NOMO-1 (cell line): ENCODE data around the gene FOXE3.

Experiments
- DNase-seq, 2 experiments: peaks; one replicate each; lab custom pipeline; 2025; ENCODE audit not compliant: unreplicated experiment in 2 of 2; lab: John Stamatoyannopoulos, UW

The FOXE3 gene

DNA sequence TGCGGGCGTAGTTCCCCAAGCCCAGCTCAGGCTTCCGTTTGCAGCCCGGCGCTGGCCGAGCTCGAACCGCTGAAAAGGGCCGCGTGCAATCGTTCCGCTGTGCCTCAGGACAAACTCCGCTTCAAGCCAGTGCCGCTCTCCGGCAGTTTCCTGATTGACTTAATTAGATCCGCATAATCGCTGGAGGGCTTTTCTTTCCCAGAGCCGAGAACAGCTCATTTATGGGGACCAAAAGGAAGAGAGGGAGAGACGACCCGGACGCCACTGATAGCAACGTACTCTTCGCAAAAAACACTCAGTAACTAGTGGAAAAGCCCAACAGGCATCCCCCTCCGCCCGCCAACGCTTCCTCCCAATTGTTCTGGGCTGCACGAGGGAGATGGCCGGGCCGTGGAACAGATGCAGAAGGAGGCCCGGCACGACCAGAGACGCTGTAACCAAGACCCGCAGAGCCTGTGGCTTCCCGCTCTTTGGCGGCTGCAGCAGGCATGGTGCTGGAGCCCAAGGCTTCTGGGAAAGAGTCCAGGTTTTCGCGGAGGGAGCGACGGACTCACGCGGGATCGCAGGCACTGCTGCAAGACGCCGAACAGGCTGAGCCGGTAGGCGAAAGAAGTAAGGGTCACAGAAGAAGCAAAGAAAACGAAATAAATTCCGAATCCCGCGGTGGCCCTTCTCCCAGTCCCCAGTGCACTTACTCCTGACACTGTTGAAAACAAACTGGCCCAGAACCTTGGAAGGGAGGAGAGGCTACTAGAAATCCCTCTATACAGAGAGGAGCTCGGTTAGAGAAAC lies 18.2 kb downstream of the FOXE3 start:
- no peak for DNase-seq

DNA sequence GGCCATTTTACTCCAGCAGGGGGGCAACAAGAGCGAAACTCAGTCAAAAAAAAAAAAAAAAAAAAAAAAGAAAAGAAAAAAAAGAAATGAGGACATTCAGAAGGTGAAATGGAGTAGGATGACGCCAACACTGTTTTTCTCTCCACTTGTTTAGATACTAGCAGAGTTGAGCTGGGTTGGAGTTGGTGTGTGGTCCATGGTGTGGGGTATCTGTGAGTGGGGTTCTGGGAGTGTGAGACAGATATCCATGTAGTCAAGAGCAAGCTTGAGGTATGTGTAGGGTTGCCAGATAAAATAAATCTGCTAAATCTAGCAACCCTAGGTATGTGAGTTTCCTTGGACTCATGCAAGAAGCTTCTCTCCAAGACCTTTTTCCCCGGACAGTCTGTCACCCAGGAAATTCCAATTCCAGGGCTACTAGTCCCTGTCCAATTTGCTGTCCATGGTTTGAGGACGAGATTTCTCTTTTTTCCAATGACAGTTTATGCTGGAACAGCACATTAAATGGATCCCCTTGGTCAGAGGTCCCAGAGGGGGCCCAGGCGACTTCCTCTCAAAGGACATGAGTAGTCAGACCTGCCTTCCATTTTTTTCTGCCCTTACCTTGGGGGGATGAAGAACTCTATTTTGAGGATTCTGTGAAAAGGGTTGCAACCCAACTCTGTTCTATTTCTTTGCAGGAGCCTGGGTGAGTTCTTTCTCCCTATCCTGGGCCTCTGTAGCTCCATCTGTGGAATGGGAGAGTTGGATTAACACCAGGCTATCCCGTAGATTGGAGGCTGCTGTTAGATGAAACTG lies 19.6 kb downstream of the FOXE3 start:
- DNase-seq: no peak

DNA sequence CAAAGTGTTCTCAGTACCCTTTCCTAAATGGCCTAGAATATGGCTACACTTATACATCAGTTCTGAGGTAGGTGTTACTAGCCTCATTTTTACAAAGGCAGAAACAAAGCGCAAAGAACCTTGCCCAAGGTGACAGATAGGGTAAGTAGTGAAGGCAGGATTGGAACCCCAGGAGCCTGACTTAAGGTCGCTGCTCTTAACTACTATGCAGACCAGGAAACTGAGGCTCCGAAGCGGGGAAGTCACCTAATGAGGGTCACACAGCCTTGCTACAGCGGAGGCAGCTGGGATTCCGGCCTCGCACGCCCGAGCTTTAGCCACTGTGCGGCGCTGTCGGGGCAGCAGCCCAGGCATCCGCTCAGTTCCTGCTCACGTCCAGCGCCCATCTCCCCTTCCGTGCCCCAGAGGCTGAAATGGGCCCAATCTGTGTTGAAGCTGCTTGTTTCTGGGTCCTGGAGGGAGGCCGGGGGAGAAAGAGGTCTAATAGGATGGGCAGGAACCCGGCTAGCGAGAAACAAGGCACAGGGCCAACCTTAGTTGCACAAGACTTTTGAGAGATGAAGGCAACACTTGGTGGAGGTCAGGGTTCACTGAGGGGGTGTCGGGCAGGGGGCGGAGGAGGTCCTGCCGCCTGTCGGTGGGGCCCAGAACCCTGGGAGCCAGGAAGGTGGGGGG lies 20.4 kb downstream of the FOXE3 start:
- DNase-seq: peak; percentile 79 to 80

DNA sequence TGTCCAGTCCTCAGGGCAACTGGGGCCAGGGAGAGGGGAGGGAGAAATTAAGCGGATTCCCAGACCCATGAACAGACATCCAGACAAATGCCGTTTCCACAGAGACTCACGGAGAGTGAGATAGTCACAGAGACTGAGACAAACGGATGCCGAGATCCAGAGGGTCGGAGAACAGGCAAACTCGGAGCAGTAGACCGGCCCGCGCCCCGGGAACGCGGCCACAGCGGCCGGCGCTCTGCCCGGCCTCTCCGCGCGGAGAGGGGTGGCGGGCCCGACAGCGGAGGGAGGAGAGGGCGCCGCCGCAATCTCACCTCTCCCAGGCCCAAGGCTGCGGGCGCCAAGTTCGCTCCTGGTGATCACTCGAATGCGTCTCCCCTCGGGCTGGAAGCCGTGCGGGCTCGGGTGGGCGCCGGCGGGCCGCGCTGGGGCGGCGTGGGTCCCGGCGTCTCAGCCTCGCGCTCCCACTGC lies 20.9 kb downstream of the FOXE3 start:
- DNase-seq: peak in 1 of 2 experiments; percentile 20

DNA sequence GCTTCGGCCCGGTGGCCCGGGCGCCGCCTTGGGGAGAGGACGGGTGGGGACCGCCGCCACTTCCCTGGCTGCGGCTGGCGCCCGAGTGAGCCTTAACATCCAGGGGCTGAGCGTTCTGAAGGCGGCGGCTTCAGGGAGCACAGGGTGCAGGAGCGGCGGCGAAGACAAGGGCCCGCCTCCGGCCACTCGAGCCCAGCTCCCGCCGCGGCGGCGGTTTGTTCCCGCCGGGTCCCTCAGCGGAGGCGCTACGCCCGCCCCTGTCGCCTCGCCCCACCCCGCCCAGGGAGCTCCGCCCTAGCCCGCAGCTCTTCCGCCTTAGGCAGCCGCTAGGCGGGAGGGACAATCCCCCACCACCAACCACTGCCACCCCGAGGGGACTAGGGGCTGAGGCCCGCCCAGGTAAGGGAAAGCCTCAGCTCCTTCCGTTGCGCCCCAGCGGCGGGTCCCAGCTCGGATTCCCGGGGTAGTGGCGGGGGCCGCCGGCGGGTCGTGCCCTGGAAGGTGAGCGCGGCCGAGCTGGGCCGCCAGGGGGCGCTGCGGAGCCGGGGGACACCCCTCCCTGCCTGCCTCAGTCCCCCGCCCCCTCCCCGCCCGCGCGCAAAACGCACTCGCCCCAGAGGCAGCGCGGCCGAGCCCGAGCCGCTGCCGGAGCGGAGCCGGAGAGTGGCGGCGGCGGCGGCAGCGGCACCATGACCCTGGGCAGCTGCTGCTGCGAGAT lies 21.5 kb downstream of the FOXE3 start, which contains the start of gene FOXD2:
TSS of gene FOXD2 (plus strand) at position 598 of the 718 bp plus-strand sequence. CDS start at position 690, 92 bp downstream.
- DNase-seq: peak; percentile 73 to 91

DNA sequence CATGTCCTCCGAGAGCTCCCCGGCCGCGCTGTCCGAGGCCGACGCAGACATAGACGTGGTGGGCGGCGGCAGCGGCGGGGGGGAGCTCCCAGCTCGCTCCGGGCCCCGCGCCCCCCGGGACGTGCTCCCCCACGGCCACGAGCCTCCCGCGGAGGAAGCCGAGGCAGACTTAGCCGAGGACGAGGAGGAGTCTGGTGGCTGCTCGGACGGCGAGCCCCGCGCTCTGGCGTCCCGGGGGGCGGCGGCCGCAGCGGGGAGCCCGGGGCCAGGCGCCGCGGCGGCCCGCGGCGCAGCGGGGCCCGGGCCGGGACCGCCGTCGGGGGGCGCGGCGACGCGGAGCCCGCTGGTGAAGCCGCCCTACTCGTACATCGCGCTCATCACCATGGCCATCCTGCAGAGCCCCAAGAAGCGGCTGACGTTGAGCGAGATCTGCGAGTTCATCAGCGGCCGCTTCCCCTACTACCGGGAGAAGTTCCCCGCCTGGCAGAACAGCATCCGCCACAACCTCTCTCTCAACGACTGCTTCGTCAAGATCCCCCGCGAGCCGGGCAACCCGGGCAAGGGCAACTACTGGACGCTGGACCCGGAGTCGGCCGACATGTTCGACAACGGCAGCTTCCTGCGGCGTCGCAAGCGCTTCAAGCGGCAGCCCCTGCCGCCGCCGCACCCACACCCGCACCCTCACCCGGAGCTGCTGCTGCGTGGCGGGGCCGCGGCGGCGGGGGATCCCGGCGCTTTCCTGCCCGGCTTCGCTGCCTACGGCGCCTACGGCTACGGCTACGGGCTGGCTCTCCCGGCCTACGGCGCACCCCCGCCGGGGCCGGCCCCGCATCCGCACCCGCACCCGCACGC lies 22.3 kb downstream of the FOXE3 start:
- no peak for DNase-seq

DNA sequence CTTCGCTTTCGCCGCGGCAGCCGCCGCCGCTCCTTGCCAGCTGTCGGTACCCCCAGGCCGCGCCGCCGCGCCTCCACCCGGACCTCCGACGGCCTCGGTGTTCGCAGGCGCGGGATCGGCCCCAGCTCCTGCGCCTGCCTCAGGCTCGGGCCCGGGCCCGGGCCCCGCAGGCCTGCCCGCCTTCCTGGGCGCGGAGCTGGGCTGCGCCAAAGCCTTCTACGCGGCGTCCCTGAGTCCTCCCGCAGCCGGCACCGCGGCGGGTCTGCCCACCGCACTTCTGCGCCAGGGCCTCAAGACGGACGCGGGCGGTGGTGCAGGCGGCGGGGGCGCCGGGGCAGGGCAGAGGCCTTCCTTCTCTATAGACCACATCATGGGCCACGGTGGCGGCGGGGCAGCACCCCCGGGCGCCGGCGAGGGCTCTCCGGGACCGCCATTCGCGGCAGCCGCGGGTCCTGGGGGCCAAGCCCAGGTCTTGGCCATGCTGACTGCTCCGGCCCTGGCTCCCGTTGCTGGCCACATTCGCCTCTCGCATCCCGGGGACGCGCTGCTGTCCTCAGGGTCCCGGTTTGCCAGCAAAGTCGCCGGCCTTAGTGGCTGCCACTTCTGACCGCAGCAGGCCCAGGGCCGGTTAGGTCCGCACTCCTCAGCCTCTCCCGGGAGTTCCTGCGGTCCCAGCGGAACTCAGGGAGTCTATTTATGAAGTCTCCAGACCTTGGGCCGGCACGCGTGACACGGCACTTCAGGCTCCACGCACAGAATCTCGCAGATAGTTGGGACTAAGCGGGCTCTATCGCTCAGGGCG lies 23.1 kb downstream of the FOXE3 start:
- no peak for DNase-seq

DNA sequence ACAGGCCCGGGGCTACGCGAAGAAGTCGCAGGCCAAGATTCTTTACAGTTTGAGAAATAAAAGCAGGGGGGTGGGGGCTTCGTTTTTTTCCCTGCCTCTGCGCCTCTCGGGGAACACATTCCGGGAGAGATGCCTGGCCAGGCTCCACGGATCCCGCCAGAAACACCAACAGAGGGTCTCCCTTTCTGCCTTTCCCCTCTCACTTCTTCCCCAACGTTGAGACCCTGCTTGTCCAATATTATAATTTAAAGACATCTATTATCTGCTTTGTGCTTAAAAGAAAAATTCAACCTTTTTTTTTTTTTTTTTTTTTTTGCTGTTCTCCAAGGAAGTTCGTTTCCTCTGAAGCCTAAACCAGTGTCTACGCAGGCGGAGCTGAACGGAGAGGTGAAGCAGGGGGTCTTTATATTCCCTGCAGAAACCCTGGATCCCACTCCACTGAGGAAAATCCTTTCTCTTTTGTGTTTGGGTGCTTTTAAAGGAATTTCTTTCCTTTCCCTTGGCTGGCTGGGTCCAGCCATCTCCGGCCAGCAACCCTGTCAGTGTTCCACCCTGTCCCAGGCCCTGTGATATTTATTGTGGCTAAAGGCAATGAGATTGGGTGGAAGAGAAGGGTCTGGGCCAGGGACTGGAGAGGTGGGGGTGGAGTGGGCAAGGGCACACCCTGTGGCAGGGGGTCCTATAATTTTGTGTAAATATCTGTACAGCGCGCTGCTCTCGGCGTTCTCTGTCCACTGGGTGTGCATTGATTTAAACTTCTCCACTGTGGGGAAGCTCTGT lies 23.9 kb downstream of the FOXE3 start:
- no peak for DNase-seq

DNA sequence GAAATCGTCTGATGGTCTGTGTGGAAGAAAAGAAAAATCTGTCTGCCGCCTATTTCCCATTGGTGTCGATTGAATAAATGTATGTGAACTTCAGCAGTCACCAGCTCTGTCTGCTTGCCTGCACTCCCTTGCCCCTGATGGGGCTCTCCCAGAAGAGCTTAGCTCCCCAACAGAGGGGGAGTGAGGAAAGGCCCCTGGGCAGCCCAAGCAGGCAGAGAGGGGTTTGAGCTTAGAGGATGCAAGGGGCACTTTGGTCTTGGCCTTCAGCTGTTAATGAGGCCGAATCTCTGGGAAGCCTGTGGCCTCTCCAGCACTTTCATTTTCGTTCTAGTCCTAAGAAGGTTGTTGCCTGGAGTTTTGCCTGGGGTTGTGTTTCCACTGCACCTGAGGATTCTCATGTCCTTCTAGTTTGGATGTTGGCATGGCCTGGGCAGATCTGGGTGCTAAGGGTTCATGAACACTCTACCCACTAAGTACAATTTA lies 24.6 kb downstream of the FOXE3 start:
- DNase-seq: no peak

DNA sequence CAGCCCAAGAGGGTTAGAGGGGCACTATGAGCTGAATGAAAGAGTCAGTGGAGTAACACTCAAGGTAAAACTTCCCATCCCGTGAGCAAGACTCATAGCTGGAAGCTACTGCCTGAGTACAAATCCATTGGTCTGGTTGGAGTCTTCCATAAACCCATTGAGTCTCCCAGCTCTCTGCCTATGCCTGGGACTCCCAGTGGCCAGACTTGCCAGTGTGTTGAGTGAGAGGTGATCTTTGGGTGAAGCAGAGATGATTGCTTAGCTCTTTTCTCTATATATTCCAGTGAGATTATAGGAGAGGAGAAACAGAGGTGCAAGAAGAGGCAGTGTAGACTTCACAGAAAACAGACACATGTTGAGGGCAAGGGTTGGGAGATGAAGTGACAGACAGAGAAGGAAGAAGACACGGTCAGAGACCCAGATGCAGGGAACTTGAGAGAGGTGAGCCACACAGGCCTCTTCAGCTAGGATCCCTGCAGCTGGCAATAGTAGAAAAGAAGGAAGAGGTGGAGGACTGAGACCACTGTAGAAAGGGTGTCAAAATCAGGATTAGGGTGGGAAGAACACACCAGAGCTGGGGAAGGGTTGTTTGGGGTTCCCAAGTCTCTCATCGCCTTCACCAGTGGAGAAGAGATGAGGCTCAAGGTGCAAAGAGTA lies 25.5 kb downstream of the FOXE3 start:
- DNase-seq: no peak

DNA sequence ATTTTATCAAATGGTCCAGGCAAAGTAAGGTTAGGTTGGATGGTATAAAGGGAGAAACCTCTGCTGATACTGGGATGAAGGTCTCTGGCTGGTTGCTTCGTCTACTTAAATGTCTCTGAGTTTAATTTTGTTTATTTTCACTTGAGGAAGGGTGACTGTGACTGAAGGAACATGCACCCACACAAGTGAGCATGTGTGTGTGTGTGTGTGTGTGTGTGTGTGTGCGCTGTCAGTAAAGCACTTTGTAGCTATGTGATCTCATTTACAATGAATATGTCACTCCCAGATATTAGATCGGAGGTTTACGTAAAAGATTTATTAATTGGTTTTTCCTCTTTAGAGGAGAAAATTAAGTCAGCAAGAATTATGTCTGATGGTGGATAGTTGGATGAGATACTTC lies 26.1 kb downstream of the FOXE3 start:
- DNase-seq: no peak

DNA sequence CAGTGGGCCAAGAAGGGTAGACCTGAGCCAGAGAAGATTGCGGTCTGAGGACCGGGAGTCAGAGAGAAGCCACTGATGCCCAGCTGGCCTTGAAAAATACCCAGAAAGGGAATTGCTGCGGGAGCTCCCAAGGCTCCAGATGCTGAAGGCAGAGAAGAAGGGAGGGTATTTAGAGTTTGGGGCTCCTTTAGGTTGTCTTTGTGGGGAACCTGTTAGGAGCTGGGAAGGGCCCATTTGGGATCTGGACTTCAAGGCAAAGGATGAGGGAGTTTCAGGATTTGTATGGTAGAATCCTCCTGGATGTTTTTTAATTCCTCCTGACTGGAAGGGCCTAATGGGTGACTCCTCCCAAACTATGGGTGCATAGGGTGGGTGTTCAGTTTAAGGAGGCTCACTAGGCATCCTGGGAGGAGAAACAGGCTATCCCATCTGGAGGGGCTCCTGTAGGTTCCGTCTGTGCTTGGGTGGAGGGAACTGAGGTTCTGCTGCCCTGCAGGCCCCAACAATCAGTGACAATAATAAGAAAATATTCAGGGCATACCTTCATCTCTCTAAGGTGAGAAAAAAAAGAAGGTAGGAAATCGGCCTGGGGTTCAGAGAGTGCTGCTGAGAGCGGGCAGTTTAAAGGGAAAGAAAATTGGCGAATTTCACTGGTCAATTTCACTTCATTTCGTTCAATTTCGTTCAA lies 26.9 kb downstream of the FOXE3 start:
- no peak for DNase-seq

DNA sequence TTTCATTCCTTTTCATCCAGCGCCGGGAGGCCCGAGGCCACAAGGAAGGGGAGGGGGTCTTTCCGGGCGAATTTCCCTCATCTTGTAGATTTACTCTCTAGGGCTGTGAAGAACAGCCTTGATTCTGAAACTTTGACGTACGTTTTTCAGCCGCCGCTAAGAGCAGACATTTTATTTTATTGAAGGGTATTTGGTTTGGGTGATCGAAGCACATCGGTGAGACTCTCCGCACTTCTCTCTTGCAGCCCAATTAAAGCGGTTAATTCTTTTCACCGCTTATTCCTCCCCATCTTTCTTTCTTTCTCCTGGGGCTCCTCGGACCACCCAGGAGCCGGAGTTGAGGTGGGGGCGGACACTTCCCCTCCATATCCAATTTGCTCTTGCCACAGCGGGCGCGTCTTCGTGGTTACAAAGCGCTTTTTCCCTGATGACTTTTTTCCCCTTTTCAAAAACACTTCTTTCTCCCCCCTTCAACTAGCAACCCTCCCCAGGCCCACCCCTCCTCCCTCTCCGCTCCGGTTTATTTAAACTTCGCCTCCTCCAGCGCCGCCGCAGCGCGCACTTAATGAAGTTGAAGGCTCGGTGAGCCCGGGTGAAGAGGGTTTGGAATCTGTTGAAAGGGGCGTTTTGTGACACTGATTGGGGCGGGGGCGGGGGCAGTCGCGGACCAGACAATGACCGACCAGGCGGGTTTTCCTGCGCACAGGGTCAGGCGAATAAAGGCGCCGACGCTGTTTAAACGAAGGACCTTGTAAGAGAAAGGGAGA lies 27.6 kb downstream of the FOXE3 start:
- DNase-seq: no peak

DNA sequence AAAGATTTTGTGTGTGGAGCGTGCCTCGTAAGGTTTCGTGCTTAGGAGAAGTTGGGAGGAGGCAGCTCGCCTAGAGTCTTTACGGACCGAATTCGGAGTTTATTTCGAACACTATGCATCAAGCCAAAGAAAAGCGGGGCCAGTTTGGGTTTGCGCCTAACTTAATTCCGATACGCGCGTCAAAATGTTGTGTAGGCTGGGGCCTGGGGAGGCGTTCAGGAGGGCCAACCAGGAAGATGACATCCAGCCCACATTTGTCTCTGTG lies 28.1 kb downstream of the FOXE3 start:
- no peak for DNase-seq

DNA sequence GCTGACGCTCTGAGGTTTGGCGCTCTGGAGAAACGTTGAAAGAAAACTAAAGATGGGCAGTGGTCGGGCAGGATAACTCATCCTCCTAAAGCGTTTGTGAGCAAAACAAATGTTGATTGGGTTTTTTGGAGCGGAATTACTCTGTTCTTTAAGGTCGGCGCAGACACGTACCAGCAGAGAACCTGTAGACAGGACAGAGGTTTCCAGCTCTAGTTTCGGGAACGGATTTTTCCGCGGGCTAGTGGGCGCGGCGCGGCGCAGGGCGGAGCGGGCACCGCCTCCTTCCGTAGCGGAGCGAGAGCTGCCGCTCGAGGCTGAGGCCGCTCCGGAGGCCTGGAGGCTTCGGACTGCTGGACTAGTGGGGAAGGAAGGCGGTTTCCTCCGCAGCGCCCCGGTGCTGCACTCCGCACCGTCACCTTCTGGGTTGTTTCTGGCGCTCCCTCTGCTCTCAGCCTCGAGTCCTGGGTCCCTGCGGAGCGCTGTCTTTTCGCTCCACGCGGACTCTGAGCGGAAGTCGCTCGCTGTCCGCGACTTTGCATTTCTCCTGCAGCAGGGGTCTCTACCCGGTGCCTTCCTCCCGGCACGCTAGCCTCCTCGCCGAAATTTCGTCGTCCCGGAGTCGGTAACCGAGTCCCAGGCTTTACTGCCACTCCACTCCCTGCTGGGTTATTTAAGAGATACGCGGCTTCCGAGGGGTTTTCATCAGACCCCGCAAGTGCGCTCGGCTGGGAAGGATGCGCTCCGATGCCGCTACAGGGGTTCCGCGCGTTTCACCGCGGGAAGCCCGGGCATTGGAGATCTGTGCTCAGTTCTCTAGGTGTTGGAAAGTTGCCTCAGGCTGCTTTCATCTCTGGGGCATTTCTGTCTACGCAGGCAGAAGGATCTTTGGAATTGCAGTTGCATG lies 28.7 kb downstream of the FOXE3 start:
- no peak for DNase-seq
